AG08396 (cell line): Measurements from ENCODE around the gene FICD.
"Not testable (repeated sequence)": the region's sequence is repeated elsewhere in the genome, so short reads cannot be mapped to it uniquely, and the experiment has no call there.

Source experiments
- DNase-seq: peaks from one replicate; pipeline ENCODE4 v3.0.0; 2012; ENCODE audit warnings: low spot score, mixed read lengths

Gene FICD

DNA sequence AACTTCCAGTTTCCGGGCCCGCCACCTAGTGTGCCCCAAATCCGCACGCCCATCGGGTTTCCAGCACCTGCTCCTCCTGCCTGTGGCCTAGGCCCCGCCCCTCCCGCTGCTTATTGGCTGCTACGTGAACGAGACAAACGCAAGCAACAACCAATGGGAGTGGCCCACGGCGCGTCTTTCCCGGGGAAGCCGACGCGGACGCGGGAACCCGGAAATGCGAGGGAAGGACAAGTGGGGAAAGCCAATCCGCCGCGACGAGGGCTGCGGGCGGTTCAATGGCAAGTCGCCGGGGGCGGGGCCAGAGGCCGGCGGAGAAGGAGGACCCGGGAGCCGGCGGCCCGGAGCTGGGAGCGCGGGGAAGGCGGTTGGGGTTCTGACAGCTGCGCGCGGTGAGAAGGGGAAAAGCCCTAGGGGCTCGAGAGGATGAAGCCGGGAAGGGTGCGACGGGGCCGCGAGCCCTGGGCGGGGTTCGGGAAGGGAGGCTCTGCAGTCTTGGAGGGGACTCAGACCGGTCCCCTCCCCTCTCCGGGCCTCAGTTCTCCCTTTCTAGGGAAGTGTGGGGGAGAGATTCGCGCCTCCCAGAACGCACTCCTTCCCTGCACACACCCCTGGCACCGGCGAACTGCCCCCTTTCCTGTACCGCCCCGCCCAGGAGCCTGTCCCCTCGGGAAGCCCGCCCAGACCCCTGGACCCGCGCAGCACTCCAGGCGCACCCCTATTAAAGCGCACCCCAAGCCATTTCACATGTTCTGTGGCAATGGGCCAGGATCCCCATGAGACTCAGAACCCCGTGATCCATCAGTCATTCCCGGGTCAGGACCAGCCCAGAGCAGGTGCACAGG lies at the start of gene FICD:
Gene FICD (plus strand): TSS at position 305 of the 842 bp plus-strand sequence. CDS start 1,696 bp downstream, outside the sequence.
- peak; percentile 98 for DNase-seq

DNA sequence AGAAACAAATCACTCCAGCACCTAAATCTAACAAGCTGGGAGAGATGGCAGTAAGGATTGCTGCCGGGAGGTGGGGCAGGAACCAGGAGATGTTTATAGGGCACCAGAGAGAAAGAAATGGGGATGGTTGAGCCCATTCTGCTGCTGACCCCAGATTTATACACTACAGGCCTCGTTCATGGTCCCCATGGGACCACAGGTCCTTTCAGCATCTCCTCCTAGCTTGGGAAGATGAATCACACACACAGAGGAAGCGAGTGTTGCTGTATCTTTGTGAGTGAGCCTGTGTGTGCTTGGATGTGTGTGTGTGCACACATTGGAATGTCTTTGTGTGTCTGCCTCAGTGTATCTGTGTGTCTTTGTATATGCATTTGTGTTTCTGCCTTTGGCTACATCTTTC lies 49.7 kb upstream of the FICD start:
- DNase-seq, result no peak

DNA sequence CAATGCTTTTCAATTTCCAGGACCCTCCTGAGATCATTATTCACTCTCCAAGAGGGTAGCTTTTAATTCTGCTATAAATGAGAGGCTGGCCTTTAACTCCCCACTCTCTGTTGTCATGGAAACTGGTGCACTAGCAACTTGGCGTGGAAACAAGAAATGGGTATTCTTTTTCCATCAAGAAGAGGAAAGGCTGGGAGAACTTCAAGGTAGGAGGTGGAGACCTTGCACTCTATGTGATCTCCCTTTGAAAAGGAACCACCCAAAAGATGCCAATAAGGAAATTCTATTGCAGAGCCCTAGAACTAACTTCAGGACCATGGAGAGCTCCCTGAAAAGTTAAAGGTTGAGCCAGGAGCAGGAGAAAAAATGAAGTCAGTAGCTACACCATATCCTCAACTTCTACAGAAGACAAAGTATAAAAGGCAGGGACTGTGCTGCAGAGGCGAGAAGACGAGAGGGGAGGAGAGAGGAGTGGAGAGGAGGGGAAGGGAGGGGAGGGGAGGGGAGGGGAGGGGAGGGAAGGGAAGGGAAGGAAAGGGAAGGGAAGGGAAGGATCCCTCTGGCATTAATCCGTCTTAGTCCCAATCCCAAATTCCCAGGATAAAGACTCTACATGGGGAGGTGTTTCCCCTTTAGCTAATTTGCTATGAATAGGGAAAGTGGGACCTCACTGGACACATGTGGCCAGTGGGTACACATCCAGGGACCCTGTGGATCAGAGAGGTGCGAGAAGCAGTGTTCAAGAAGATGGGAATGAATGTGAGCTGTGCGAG lies 46.7 kb upstream of the FICD start:
- peak; percentile 40 for DNase-seq

DNA sequence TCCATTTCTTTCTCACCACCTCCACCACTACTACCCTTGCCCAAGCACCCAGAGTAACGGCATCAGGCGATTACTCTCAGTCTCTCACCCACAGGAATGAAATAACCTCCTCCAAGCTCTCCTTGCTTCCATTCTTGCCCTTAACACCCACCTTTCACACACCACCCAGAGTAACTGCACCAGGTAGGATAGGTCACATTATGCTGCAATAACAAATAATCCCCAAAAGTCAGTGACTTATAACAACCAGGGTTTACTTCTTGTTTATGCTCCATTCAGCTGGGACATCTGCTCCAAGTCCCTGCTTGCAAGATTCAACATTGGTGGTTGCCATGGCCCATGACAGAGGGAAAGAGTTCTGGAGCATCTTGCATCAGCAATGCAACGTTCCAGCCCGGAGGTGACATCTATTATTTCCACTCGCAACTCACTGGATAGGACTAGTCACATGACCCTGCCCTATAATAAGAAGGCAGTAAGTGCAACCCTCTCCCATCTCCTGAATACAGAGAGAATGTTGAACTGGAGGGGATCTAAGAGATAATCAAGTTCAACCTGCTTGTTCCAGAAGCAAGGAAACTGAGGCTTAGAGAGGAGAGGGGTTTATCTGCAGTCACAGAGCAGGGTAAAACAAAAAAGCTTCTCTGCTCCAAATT lies 41.5 kb upstream of the FICD start:
- no peak for DNase-seq

DNA sequence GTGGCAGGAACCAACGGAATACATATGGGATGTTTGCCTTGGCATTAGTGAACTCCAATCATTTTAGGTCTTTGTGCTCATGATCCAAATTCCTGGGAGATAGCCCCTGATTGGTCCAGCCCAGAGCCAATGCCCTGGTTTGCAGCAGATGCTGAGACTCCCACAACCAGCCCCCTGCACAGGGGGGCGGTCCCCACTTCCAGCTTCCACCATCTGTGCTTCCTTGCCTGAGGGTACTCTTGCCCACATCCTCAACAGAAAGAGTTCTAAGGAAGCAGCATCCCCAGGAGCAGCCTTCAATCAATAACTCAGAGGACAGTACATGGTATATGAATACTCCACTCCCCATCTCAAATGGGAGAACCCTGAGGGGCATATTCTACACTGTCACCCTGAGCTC lies 39.7 kb upstream of the FICD start:
- DNase-seq, result no peak

DNA sequence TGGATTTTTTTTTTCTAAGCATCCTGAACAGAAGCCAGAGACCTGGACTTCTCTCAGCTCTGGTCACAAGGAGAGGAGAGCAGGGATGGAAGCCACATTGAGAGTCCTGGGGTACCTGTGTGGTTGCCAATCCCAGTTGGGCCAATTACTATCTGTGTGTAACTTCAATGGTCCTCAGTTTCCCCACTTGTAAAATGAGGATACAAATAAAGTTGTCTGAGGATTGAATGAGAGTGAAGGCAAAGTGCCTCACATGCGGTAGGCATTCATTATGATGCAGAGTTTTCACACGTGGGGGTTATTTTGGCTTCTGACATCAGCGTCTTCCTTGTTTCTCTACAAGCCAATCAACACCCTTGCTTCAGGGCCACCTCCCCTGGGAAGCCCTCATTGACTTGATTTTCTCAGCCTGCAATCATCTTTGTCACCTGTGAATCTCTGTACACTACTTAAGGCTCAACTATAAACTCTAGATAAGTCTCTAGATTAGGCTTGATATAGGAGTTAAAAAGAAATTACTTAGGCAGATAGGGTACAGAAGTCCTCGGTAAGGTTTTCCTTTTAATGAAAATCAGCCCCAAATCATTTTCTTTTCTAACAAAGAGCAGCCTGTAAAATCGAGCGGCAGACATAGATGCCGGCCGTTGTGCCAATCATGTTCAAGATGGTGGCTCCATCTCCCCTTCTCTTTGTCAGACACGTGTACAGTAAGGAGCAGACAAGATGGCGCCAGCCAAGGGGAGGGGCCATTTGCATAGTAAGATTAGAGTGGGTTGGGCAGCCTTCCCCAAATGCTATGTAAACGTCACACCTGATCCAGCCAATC lies 37.8 kb upstream of the FICD start:
- DNase-seq, result no peak

DNA sequence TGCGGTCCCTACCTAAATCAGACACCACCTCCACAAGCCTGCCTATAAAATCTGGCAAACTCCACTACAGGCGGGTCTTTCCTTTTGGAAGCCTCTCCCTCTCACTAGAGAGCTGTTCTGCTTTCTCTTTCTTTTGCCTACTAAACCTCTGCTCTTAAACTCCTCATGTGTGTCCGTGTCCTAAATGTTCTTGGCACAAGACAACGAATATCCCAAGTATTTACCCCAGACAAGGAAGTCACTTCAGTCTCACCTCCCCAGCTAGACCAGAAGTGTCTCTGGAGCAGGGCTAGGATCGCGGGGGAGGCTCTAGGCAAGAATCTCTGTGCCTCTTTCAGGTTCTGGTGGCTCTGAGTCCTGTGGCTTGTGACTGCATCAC lies 37.2 kb upstream of the FICD start:
- DNase-seq, result no peak

DNA sequence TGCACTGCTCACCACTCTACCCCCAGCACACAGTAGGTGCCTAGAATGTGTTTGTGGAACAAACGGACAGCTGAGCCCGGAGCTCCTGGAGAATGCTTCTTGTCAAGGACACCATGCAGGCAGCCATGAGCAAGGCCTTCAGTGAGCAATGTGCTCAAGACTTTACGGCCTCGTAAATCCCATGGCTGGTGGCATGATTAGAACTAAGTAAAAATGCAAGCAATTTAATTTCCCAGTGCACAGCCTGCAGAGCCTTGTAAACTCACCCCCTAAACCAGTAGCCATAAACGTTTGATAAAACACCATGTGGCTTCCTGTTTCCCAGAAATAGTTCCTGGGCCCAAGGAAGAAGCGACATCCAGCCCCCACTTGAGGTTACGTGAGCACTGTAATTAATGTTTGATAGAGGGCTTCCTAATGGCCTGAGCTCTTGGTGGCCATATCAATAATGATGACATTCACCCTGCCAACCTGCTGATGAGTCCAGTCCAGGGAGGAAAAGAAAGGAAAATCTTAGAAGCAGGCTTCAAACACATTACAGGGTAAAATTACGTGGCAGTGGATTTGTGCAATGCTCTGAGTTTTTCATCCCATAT lies 36.4 kb upstream of the FICD start:
- DNase-seq, result no peak

DNA sequence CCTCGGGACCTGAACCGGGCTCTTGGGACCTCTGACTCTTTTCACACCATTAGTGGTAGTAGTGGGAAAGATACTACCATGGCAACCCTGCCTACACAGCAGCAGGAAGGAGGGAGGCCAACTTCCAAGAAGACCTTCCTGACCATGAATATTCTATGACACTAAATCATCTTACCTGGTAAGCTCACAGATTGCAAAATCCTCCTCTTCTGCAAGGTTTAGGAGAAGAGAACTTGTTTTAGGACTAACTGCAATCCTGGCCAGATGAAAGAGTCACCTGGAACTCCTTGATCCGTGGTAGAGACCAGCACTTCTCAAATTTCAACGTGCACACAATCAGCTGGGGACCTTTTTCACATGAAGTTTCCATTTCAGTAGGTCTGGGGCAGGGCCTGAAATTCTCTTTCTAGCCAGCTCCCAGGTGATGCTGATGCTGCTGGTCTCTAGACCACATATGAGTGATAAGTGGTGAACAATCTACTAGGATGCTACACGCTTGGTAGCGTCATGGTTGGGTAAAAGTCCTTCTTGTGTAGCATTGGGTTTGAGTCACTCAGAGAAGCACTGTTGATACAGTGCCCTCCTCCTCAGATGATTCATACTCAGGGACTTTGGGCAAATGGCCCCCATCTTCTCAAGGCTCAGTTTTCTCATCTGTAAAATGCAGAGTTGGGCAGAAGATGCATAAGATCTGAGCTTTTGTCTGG lies 35.6 kb upstream of the FICD start:
- DNase-seq, result no peak

DNA sequence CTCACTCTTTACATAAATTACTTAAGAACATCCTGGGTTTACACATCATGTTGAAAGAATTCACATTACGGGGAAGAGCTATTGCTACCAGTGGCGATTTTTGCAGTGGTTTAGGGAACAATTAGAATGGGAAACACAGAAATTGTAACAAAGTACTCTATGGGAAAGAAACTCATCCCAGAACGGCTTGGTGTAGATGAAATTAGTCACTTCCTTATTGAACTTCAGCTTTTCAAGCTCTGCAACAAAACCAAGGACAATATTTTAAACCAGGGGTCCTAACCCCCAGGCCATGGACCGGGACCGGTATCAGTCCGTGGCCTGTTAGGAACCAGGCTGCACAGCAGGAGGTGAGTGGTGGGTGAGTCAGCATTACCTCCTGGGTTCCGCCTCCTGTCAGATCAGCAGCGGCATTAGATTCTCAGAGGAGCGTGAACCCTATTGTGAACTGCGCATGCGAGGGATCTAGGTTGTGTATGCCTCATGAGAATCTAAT lies 32.3 kb upstream of the FICD start:
- no peak for DNase-seq

DNA sequence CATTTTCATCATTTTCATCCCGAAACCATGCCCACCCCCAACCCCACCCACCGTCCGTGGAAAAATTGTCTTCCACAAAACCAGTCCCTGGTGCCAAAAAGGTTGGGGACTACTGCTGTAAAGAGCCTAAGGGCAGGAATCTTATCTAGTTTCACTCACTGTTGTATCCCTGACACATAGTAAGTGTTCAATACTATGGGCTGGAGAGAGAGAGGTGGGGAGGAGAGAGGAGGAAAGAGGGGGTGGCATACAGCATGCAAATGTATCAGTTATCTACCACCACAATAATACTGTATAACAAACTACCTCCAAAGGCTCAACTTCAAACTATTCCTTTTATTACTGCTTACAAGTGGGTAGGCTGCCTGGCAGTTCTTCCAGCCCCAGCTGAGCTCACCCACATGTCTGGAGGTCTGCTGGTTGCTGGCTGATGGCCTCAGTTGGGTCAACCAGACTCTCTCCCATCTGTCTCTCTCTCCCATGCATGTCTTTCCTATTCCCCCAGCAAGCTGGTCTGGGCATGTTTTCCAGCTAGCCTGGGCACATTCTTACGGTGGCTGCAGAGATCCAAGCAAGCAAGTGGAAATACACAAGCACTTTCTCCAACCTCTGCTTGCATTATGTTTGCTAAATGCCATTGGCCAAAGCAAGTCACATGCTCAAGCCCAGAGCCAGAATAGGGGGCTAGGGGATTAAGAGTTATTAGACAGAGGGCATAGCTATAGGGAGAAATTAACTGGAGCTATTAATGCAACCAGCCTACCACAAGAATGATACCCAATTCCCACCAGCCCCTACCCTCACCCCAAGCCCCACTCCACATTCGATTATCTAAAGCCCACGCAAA lies 31.6 kb upstream of the FICD start:
- no peak for DNase-seq

DNA sequence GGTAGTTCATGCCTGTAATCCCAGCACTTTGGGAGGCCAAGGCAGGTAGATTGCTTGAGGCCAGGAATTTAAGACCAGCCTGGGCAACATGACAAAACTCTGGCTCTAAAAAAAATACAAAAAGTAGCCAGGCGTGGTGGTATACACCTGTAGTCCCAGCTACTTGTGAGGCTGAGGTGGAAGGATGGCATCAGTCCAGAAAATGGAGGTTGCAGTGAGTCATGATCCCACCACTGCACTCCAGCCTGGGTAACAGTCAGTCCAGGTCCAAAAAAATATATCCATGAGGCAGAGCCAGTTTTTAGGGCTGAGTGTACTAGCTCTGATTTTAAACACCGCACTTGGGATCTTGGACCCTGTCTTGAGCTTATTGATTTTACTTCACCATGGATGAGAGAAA lies 30.6 kb upstream of the FICD start:
- DNase-seq, result no peak

DNA sequence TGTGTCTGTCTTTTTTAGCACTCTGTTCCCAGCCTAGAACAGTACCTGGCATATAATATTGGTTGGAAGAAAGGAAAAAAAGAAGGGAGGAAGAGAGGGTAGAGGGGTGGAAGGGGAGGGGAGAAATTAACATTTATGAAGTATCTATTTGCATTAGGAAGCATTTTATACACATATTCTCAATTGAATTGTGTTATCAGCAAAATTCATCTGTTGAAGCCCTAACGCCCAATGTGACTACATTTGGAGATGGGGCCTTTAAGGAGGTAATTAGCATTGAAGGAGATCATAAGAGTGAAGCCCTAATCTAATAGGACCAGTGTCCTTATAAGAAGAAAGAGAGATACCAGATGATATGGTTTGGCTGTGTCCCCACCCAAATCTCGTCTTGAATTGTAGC lies 30.2 kb upstream of the FICD start:
- DNase-seq, result no peak

DNA sequence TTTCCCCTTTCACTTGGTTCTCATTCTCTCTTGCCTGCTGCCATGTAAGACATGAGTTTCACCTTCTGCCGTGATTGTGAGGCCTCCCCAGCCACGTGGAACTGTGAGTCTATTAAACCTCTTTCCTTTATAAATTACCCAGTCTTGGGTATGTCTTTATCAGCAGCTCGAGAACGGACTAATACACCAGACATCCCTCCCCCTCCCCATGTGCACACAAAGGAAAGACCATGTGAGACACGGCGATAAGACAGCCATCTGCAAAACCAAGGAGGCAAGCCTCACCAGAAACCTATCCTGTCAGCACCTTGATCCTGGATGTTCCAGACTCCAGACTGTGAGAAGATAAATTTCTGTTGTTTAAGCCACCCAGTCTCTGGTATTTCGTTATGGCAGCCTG lies 29.7 kb upstream of the FICD start:
- not testable (repeated sequence) for DNase-seq

DNA sequence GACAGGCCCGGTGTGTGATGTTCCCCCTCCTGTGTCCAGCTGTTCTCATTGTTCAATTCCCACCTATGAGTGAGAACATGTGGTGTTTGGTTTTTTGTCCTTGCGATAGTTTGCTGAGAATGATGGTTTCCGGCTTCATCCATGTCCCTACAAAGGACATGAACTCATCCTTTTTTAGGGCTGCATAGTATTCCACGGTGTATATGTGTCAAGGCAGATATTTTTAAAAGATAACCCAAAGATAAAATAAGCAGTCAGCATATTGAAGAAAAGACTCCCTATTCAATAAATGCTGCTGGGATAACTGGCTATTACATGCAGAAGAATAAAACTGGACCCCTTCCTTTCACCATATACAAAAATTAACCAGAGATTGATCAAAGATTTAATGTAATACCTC lies 28.0 kb upstream of the FICD start:
- not testable (repeated sequence) for DNase-seq

DNA sequence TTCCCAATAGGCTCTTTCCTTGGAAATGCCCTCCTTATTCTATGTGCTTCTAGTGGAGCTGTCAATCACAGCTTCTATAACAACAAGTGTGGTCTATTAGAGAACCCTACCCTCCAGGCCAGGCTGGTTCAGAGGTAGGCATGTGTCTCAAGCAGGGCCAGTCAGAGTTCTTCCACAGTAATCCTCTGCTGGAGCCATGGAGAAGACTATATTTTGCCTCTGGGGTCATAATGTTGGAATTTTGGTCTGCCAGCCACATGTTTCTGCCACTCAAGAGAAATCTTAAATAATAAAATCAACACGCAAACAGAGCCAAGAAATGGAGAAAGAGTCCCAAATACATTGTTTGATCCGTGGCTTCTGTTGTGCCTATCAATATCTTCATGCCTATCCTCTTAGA lies 23.8 kb upstream of the FICD start:
- DNase-seq, result no peak

DNA sequence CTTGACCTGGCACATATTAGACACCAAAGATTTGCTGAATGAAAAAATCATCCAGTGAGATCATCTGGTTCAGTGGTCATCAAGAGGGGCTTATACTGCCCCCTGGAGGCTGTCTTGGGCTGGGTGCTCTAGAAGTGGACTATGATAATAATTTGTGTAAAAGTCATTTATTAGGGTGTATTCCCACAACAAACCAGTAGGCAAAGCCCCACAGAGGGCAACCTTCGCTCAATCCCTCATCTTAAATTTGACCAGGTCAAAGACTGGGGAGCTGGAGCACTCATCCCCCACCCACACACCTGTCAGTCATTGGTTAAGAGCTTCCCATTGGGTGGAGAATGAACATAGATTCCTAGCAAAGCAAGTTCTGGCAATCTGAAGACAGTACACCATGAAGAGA lies 20.0 kb upstream of the FICD start:
- DNase-seq, result peak; percentile 41

DNA sequence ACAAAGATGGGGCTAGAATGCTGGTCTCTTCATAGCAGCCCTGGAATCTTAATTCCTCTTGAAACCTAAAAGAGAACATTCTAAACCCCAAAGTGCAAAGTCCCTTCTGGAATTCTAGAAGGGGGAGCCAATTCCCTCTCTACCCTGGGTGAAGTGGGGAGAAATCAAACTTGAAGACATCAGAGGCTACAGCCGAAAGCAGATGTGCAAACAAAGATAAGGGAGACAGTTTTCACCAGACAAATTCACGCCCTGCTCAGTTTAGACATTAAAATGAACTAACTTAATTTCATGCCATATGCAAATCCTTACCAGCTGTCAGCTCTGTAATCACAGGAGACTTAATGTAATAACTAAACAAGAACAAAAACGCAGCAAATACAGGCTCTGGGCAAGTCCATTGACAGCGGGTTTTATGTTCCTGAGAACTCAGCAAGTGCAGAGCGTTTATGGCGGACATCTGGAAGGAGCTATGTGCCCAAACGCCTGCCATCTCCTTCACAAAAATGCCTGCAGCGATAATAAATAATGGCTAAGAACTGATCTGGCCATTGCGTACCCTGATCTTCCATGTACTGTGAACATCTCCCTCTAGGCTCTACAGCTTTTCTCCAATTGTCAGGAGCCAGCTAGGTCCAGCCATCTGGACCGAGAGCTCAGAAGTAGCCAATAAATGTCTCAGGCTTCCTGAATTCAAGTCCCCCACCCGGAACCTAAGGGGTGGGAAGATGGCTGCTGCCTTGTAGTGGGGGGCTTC lies 19.1 kb upstream of the FICD start:
- no peak for DNase-seq

DNA sequence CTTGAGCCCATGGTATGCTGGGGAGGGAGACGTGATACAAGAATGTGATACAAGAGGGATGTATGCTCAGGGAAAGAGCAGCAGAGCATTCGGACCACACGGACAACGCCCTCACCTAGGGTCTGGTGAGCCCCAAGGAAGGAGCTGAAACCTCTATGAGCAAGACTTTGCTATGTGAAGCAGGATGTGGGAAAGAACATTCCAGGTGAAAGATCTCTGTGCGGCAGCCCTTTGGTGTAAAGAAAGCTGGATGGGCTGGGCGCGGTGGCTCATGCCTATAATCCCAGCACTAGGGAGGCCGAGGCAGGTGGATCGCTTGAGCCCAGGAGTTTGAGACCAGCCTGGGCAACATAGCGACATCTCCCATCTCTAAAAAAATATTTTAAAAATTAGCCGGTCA lies 16.9 kb upstream of the FICD start:
- no peak for DNase-seq
